ENCODE measurements around the gene TRIP11. TPM values are rescaled to one million over a fixed set of nuclear protein-coding genes. Genes with fewer than 3 reads are reported as not detected.

The TRIP11 gene
- total RNA-seq, 1 experiment from 2014 or later = 37.4 TPM

DNA sequence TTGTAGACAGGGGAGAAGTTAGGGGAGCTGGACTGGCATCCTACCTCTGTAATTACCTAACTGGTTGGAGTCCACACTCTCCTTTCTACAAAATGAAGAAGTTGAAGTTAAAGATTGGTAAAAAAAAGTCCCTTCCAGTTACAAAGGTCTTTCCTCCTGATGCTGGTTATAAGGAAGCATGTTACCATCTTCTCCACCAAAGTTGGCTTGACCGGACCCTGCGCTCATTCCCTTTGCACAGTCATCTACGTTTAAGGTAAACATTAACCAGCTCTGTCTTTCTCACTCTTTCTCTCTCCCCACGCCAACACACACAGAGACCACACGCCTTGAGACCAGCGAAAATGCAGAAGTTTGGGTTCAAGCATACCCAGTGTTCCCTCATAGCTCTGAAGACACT lies 104.3 kb downstream of the TRIP11 start:
- no peak for DNase-seq (ENCODE audit: low read depth, low spot score)
- H3K9me3 ChIP-seq (ENCODE audit: control insufficient read depth in 1 of 2, insufficient read depth in 1 of 2, low read depth in 1 of 2, low read length in 2 of 2) = no peaks in the 10 kb centered on the region
- ChIA-PET RAD21 (ENCODE audit: low non-redundant PET in 1 of 2, low total read pairs in 2 of 2, uncharacterized antibody in 2 of 2, unreplicated experiment in 2 of 2) (no interaction called here), CTCF (no interaction called here), POLR2A (no interaction called here)
- no peak for ATAC-seq
- no peaks in the 10 kb centered on the region for H3K9me2 ChIP-seq (ENCODE audit: insufficient read depth)
- TF ChIP-seq JUND (IDR thresholded peaks at IDR 0.05) = no peak
- no peak for TF ChIP-seq ZNF274 (IDR thresholded peaks at IDR 0.05; ENCODE audit: low read depth, low read length)
- TF ChIP-seq, protein P1, sequence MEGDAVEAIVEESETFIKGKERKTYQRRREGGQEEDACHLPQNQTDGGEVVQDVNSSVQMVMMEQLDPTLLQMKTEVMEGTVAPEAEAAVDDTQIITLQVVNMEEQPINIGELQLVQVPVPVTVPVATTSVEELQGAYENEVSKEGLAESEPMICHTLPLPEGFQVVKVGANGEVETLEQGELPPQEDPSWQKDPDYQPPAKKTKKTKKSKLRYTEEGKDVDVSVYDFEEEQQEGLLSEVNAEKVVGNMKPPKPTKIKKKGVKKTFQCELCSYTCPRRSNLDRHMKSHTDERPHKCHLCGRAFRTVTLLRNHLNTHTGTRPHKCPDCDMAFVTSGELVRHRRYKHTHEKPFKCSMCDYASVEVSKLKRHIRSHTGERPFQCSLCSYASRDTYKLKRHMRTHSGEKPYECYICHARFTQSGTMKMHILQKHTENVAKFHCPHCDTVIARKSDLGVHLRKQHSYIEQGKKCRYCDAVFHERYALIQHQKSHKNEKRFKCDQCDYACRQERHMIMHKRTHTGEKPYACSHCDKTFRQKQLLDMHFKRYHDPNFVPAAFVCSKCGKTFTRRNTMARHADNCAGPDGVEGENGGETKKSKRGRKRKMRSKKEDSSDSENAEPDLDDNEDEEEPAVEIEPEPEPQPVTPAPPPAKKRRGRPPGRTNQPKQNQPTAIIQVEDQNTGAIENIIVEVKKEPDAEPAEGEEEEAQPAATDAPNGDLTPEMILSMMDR (IDR thresholded peaks at IDR 0.05 in 2 of 3, conservative IDR thresholded peaks at IDR 0.05 in 1 of 3; ENCODE audit: borderline replicate concordance in 1 of 3, insufficient read depth in 1 of 3, low read depth in 2 of 3, low read length in 2 of 3) = no peak
- TF ChIP-seq CBX3 (IDR thresholded peaks at IDR 0.05; ENCODE audit: low read depth) = no peak
- no peak for TF ChIP-seq POLR2AphosphoS5 (IDR thresholded peaks at IDR 0.05; ENCODE audit: low read depth, low read length)
- no peak for TF ChIP-seq TCF7L2 (IDR thresholded peaks at IDR 0.05; ENCODE audit: borderline replicate concordance, extremely low read depth, insufficient read depth, insufficient read length)
- no peak for TF ChIP-seq EZH2phosphoT487 (IDR thresholded peaks at IDR 0.05; ENCODE audit: borderline replicate concordance)
- TF ChIP-seq POLR2A (IDR thresholded peaks at IDR 0.05; ENCODE audit: borderline replicate concordance, extremely low read depth, insufficient read depth, insufficient read length) = no peak
- TF ChIP-seq EZH2 (IDR thresholded peaks at IDR 0.05) = no peak
- no peak for TF ChIP-seq SP1 (IDR thresholded peaks at IDR 0.05; ENCODE audit: low read depth)
- TF ChIP-seq ELF1 (IDR thresholded peaks at IDR 0.05; ENCODE audit: borderline replicate concordance, low read depth) = no peak
- TF ChIP-seq, protein P2, sequence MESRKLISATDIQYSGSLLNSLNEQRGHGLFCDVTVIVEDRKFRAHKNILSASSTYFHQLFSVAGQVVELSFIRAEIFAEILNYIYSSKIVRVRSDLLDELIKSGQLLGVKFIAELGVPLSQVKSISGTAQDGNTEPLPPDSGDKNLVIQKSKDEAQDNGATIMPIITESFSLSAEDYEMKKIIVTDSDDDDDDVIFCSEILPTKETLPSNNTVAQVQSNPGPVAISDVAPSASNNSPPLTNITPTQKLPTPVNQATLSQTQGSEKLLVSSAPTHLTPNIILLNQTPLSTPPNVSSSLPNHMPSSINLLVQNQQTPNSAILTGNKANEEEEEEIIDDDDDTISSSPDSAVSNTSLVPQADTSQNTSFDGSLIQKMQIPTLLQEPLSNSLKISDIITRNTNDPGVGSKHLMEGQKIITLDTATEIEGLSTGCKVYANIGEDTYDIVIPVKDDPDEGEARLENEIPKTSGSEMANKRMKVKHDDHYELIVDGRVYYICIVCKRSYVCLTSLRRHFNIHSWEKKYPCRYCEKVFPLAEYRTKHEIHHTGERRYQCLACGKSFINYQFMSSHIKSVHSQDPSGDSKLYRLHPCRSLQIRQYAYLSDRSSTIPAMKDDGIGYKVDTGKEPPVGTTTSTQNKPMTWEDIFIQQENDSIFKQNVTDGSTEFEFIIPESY (IDR thresholded peaks at IDR 0.05; ENCODE audit: extremely low read depth, insufficient replicate concordance, low read length) = no peak
- TF ChIP-seq, protein P3, sequence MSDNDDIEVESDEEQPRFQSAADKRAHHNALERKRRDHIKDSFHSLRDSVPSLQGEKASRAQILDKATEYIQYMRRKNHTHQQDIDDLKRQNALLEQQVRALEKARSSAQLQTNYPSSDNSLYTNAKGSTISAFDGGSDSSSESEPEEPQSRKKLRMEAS (IDR thresholded peaks at IDR 0.05) = no peak
- TF ChIP-seq ZFX (IDR thresholded peaks at IDR 0.05) = no peak
- TF ChIP-seq SIN3A (IDR thresholded peaks at IDR 0.05; ENCODE audit: low read depth) = no peak
- TF ChIP-seq RAD21 (IDR thresholded peaks at IDR 0.05; ENCODE audit: low read depth) = no peak
- TF ChIP-seq, protein P4, sequence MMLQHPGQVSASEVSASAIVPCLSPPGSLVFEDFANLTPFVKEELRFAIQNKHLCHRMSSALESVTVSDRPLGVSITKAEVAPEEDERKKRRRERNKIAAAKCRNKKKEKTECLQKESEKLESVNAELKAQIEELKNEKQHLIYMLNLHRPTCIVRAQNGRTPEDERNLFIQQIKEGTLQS (IDR thresholded peaks at IDR 0.05) = no peak
- no peak for TF ChIP-seq YY1 (IDR thresholded peaks at IDR 0.05; ENCODE audit: extremely low read depth, insufficient replicate concordance, low read depth, low read length)
- no peak overlapping the region for H2AFZ ChIP-seq (ENCODE audit: low read depth, low read length, poor library complexity, severe bottlenecking)
- intact Hi-C loops (cut with micrococcal nuclease) = no loop called here
- H3K9ac ChIP-seq (ENCODE audit: low read length) = no peak overlapping the region
- no peaks in the 10 kb centered on the region for H3K4me1 ChIP-seq (ENCODE audit: control insufficient read depth in 1 of 2, insufficient read depth in 2 of 2, low read length in 2 of 2)
- H3K36me3 ChIP-seq (ENCODE audit: control insufficient read depth in 1 of 2, insufficient read depth in 2 of 2, low read length in 2 of 2) = no peaks in the 10 kb centered on the region
- H3K27me3 ChIP-seq (ENCODE audit: insufficient read depth, low read length) = no peaks in the 10 kb centered on the region
- H4K20me1 ChIP-seq (ENCODE audit: insufficient read depth) = no peaks in the 10 kb centered on the region
- no peak overlapping the region for H3K4me3 ChIP-seq (replicated peaks in 1 of 2; ENCODE audit: low read depth in 1 of 2, low read length in 2 of 2)
- BruUV-seq (replicated peaks) = no TSS peak
- no peak overlapping the region for H3K4me2 ChIP-seq (ENCODE audit: low read length)
- H3K79me2 ChIP-seq (ENCODE audit: insufficient read depth, low read length) = no peaks in the 10 kb centered on the region
- no peak overlapping the region for H3K27ac ChIP-seq (ENCODE audit: low read depth, low read length)

Data from HCT116 (cell line).